Smooth muscle cell of the brain vasculature (primary cell): ENCODE results near the gene BRMS1.

Experiments
- DNase-seq: peaks from one replicate; pipeline ENCODE4 v3.0.0-alpha.2; 2012; ENCODE audit warnings: low read depth, low spot score

Gene BRMS1

GRCh38 chr11:66337103-66337899, 7.6 kb downstream of the BRMS1 start:
- DNase-seq, result no peak

- DNase-seq, result peak; percentile 97
Observed at GRCh38 chr11:66336234-66337102, 8.4 kb downstream of the BRMS1 start, which contains the start of gene RIN1. TSS of gene RIN1 (minus strand) at chr11:66336434. CDS start at chr11:66336402, 32 bp downstream.

GRCh38 chr11:66335531-66336233, 9.2 kb downstream of the BRMS1 start:
- DNase-seq, result no peak

- no peak for DNase-seq
Observed at GRCh38 chr11:66334605-66335442, 10.1 kb downstream of the BRMS1 start.

GRCh38 chr11:66333896-66334604, 10.9 kb downstream of the BRMS1 start:
- no peak for DNase-seq

GRCh38 chr11:66333220-66333877, 11.6 kb downstream of the BRMS1 start:
- no peak for DNase-seq

- DNase-seq, result no peak
Observed at GRCh38 chr11:66332371-66333219, 12.3 kb downstream of the BRMS1 start.

GRCh38 chr11:66331542-66332370, 13.1 kb downstream of the BRMS1 start:
- DNase-seq, result no peak

GRCh38 chr11:66330931-66331330, 14.0 kb downstream of the BRMS1 start:
- no peak for DNase-seq

- no peak for DNase-seq
Observed at GRCh38 chr11:66329165-66329673, 15.7 kb downstream of the BRMS1 start.

GRCh38 chr11:66328302-66329144, 16.4 kb downstream of the BRMS1 start:
- no peak for DNase-seq

GRCh38 chr11:66328031-66328301, 16.9 kb downstream of the BRMS1 start:
- DNase-seq, result no peak

GRCh38 chr11:66327171-66328030, 17.5 kb downstream of the BRMS1 start:
- no peak for DNase-seq

GRCh38 chr11:66326261-66327111, 18.4 kb downstream of the BRMS1 start:
- DNase-seq, result no peak

GRCh38 chr11:66325263-66325671, 19.6 kb downstream of the BRMS1 start:
- no peak for DNase-seq
